ENCODE results near the gene RABGAP1. TPM values are rescaled to one million over a fixed set of nuclear protein-coding genes. Genes with fewer than 3 reads are reported as not detected.

Gene RABGAP1
- polyA plus RNA-seq, 1 of the 3 experiments (the other 2 are of a cell fraction): 20.2 TPM

- no peaks in the 10 kb centered on the region for H3K27me3 ChIP-seq (ENCODE audit: insufficient read depth)
- H3K79me2 ChIP-seq (ENCODE audit: insufficient read depth): no peaks in the 10 kb centered on the region
- H3F3A ChIP-seq (replicated peaks; ENCODE audit: insufficient read depth): peaks cover 41% of the 10 kb centered on the region
- peak overlapping the region; percentile 25; the same call in 1 of the 2 replicates for H3K9ac ChIP-seq
- peak overlapping the region; percentile 6; the same call in 1 of the 2 replicates for H2AFZ ChIP-seq (ENCODE audit: low read depth)
- peaks cover 0 to 24% of the 10 kb centered on the region in 2 experiments; a peak in 3 of 4 replicates for H3K4me1 ChIP-seq (ENCODE audit: control insufficient read depth in 1 of 2, insufficient read depth in 2 of 2, low read depth in 1 of 2, low read length in 1 of 2)
- peak overlapping the region; percentile 68 to 87 for H3K27ac ChIP-seq (ENCODE audit: low read depth in 2 of 2, low read length in 1 of 2)
- CTCF ChIA-PET: interaction anchor here (1.4 kb wide), 1 partner anchor 13 kb away, joined by 3 read pairs; no protein-coding TSS in a partner anchor
- TF ChIP-seq GABPA (IDR thresholded peaks at IDR 0.05; ENCODE audit: low read depth): no peak
- no peak for TF ChIP-seq TAF1 (IDR thresholded peaks at IDR 0.05; ENCODE audit: borderline replicate concordance, low read depth, low read length)
- TF ChIP-seq POLR2AphosphoS5 (IDR thresholded peaks at IDR 0.05; ENCODE audit: low read depth, low read length): no peak; the same call in 1 of the 2 replicates
- TF ChIP-seq FOXJ3 (CRISPR knock-in tag; IDR thresholded peaks at IDR 0.05): no peak
- TF ChIP-seq EZH2phosphoT487 (IDR thresholded peaks at IDR 0.05; ENCODE audit: borderline replicate concordance, low read depth): no peak
- TF ChIP-seq TEAD4 (IDR thresholded peaks at IDR 0.05; ENCODE audit: borderline replicate concordance, insufficient read depth): no peak
- TF ChIP-seq TCF12 (IDR thresholded peaks at IDR 0.05): no peak
- no peak for TF ChIP-seq MEF2A (IDR thresholded peaks at IDR 0.05; ENCODE audit: borderline replicate concordance, low read depth)
- TF ChIP-seq PBX3 (IDR thresholded peaks at IDR 0.05): no peak
- TF ChIP-seq REST (IDR thresholded peaks at IDR 0.05; ENCODE audit: low read depth, low read length): no peak
- no peak for TF ChIP-seq USF1 (IDR thresholded peaks at IDR 0.05; ENCODE audit: borderline replicate concordance, low read depth)
- TF ChIP-seq CTCF (IDR thresholded peaks at IDR 0.05): no peak
- no peak for TF ChIP-seq USF2 (IDR thresholded peaks at IDR 0.05; ENCODE audit: borderline replicate concordance, low read depth, low read length)
- TF ChIP-seq RCOR1 (IDR thresholded peaks at IDR 0.05; ENCODE audit: low read length): no peak
- no peak for TF ChIP-seq EP300 (IDR thresholded peaks at IDR 0.05; ENCODE audit: borderline replicate concordance in 1 of 2, low read depth in 1 of 2, low read length in 1 of 2)
- TF ChIP-seq RAD21 (IDR thresholded peaks at IDR 0.05; ENCODE audit: low read length): no peak
- no peak for TF ChIP-seq ELF1 (IDR thresholded peaks at IDR 0.05)
- no peak for TF ChIP-seq SMC3 (IDR thresholded peaks at IDR 0.05; ENCODE audit: low read depth, low read length)
- no peak for TF ChIP-seq SIN3A (IDR thresholded peaks at IDR 0.05; ENCODE audit: borderline replicate concordance, low read depth, low read length)
- no peaks in the 10 kb centered on the region for H3K9me2 ChIP-seq
- H3K36me3 ChIP-seq (replicated peaks in 1 of 2; ENCODE audit: control insufficient read depth in 1 of 2, insufficient read depth in 2 of 2, low read length in 1 of 2): peaks cover 26 to 41% of the 10 kb centered on the region in 2 experiments
- no peaks in the 10 kb centered on the region for H4K20me1 ChIP-seq (ENCODE audit: insufficient read depth)
- DNase-seq: no peak
- POLR2A ChIA-PET: no interaction called here
- peak overlapping the region in 1 of 2 experiments; percentile 46; a peak in 2 of 4 replicates for H3K4me3 ChIP-seq (ENCODE audit: low read depth in 2 of 2, low read length in 1 of 2)
- H3K9me3 ChIP-seq: no peaks in the 10 kb centered on the region
- peak overlapping the region; percentile 56 for H3K4me2 ChIP-seq
- WGBS (ENCODE audit: low lambda C conversion rate): 32% methylated on average over 5 of the region's 5 CpGs
Measured at GRCh38 chr9:123002754-123003153, 61.9 kb downstream of the RABGAP1 start.
